Sciatic nerve (tissue), 2 donors: ENCODE measurements around the gene SPPL3. TPM values are rescaled to one million over a fixed set of nuclear protein-coding genes. Genes with fewer than 3 reads are reported as not detected.
A peak's percentile ranks its signal among the peaks of the same experiment; 100 is the strongest.

Experiments
- ATAC-seq: fragments of 200-7000 bp; cut with Tn5 transposase; one replicate; pipeline ENCODE4 v1.9.1; 2020; ENCODE audit warnings: mild to moderate bottlenecking, moderate library complexity
- DNase-seq: peaks from one replicate; pipeline ENCODE4 v3.0.0-alpha.2; 2020; ENCODE audit warnings: low spot score
- intact Hi-C: fragments of 100-400 bp; cut with DNase I; formaldehyde crosslinking; loops from one replicate; pipeline ENCODE4 v1.14.2; 2022
- total RNA-seq: library from RNA; stranded (reverse); fragmentation: NEBNext Ultra II Directional; extraction: Animal tissue kit (Norgen Biotek cat#: 25700); gene quantifications from one replicate; pipeline ENCODE4 v1.2.1, GENCODE V29; 2021
- donor health status: DM: no; HTN: no; CAD: no.
- donor health status: DM: no; HTN: no; CAD: no.

SPPL3 gene
- total RNA-seq, 1 donor from 2014 or later, result 58.5 TPM

- intact Hi-C loops, result no loop called here
- DNase-seq (no peak), ATAC-seq (no peak)
Measured at GRCh38 chr12:120831648-120832267, 72.4 kb downstream of the SPPL3 start.

DNA sequence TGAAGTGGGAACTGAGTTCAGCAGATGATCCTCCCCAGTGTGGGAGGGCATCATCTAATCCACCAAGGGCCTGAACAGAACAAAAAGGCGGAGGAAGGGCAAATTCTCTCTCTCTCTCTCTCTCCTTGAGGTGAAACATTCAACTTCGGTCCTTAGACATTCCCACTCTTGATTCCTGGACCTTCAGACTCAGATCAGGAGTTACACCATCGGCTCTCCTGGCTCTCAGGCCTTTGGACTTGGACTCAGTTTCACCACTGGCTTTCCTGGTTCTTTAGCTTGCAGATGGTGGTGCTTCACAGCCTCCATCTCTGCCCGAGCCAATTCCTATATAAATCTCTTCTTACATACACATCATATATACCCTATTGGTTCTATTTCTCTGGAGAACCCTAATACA, 73.2 kb downstream of the SPPL3 start:
- ATAC-seq, result no peak
- DNase-seq, result no peak
- intact Hi-C loops, result no loop called here

DNA sequence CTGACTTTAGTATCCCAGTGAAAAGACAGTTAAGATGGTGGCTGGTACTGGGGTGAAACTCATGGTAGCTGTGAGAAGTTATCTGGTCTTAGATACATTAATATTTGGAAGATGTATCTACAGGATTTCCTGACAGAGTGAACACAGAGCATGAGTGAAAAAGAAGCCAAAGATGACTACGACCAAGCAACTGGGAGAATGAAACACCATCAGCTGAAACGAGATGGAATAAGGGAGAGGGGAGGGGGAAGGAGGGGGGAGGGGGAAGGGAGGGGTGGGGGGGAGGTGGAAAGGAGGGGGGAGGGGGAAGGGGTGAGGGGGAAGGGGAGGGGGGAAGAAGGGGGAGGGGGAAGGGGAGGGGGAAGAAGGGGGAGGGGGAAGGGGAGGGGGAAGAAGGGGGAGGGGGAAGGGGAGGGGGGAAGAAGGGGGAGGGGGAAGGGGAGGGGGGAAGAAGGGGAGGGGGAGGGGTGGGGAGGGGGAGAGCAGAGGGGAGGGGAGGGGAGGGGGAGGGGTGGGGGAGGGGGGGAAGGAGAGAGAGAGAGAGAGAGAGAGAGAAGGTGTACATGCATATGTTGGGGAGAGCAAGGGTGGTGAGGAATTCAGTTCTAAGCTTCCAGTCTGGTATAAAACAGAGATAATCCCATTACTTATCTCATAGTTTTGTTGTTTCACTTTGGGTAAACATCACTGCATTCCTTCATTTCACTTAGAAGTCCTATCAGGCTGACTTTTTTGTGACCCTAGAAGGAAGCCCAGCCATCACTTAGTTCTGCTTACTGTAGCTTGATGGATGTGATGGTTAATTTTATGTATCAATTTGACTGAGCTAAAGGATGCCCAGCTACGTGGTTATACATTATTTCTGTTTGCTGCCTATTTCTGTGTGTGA, 73.9 kb downstream of the SPPL3 start:
- ATAC-seq (no peak), DNase-seq (no peak)
- intact Hi-C loops, result no loop called here

DNA sequence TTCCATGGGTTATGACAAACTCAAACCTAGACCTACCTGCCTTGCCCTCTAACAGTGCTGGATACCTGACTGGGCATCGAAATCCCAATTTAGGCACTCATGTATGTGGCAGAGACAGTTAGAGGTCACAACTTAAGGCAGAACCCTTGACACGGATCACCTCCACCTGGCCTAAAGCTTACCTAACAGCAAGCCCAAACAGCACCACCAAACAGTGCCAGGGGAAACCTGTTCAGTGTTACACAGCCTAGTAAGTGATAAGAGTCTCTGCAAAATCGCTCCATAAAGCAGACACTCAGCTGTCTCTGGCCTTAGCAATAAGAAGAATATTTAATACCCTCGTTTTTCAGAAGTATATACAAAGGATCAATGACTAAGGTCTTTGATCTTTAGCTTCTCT, 77.8 kb downstream of the SPPL3 start:
- intact Hi-C loops, result no loop called here
- ATAC-seq (no peak), DNase-seq (no peak)

DNA sequence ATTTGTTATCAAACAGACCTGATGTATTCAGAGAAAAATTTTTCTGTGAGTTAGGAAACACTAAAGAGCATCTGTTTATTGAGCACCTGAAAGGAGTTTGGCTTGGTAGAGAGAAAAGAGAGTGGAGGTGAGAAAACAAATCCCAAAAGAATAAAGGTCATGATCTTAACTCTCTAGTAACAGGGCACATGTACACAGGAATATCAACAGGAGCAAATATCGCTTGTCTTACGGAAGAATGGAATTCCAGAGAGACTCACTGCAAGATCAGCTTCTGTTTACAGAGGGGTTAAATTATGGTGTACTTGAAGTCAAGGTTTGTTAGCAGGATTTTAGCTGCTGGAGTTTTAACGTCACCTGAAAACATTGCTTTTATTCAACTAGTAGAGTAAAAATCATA, 78.8 kb downstream of the SPPL3 start:
- ATAC-seq (no peak), DNase-seq (no peak)
- intact Hi-C loops, result no loop called here

- DNase-seq (no peak), ATAC-seq (no peak)
- intact Hi-C loops, result no loop called here
Measured at GRCh38 chr12:120822832-120823503, 81.2 kb downstream of the SPPL3 start.

GRCh38 chr12:120821878-120822277, 82.3 kb downstream of the SPPL3 start:
- DNase-seq (no peak), ATAC-seq (no peak)
- intact Hi-C loops, result no loop called here

- no peak for ATAC-seq
- intact Hi-C loops, result no loop called here
- DNase-seq, result no peak
Measured at GRCh38 chr12:120820884-120821510, 83.2 kb downstream of the SPPL3 start.

DNA sequence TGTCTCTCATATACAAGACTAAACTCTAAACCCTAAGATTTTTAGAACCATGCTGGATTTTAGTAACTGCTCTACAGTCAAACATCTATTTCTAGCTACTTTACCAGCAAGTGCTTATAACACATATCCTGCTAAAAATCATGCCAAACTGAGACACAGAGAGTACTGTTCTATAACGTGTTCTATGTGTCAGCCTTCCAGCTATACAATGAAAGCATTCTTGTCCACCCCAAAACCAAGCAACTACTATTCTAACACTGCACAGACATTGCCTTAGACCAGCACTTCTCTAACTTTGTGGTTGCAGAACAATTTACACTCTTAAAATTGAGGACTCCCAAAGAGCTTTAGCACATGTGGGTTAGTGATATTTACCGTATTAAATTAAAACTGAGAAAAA, 85.7 kb downstream of the SPPL3 start:
- peak; percentile 52 for ATAC-seq
- intact Hi-C loops, result no loop called here
- no peak for DNase-seq

- DNase-seq (no peak), ATAC-seq (no peak)
- intact Hi-C loops, result no loop called here
Measured at GRCh38 chr12:120817559-120818330, 86.4 kb downstream of the SPPL3 start.

DNA sequence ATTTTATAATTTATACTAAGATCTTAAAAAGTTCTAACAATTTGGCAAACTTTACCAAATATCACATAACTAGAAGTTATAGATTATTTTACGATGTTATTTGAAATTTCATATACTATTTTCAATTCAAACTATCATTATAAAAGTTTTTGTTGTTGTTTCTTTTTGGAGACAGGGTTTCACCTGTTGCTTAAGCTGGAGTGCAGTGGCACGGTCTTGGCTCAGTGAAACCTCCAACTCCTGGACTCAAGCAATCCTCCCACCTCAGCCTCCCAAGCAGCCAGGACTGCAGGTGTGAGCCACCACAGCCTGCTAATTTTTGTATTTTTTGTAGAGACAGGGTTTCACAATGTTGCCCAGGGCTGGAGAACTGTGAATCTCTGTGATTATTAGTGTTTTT, 87.8 kb downstream of the SPPL3 start:
- intact Hi-C loops, result no loop called here
- DNase-seq, result no peak
- no peak for ATAC-seq

- no peak for ATAC-seq
- no peak for DNase-seq
- intact Hi-C loops, result no loop called here
Measured at GRCh38 chr12:120814903-120815429, 89.2 kb downstream of the SPPL3 start.

GRCh38 chr12:120814203-120814902, 89.8 kb downstream of the SPPL3 start:
- intact Hi-C loops, result no loop called here
- no peak for DNase-seq
- ATAC-seq, result no peak

GRCh38 chr12:120813588-120814153, 90.5 kb downstream of the SPPL3 start:
- no peak for ATAC-seq

GRCh38 chr12:120810021-120810420, 94.1 kb downstream of the SPPL3 start:
- DNase-seq (no peak), ATAC-seq (no peak)
- intact Hi-C loops, result no loop called here

More at GRCh38 chr12:120813588-120814153, 90.5 kb downstream of the SPPL3 start:
- DNase-seq, result no peak
- intact Hi-C loops, result no loop called here

DNA sequence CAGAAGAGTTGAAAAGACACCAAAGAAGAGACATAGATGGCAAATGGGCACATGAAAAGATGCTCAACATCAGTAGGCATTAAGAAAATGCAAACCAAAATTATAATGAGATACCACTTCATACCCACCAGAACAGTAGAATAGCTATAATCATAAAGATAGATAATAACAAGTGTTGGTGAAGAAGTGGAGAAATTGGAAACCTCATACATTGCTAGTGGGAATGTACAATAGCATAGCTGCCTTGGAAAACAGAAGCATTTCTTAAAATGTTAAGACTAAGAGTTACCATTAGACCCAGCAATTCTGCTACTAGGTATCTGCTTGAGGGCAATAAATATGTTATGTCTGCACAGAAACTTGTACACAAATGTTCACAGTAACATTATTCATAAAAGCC, 99.7 kb downstream of the SPPL3 start:
- DNase-seq (no peak), ATAC-seq (no peak)
- intact Hi-C loops, result no loop called here

GRCh38 chr12:120801146-120801545, 103.0 kb downstream of the SPPL3 start:
- intact Hi-C loops, result no loop called here
- ATAC-seq (no peak), DNase-seq (no peak)

GRCh38 chr12:120800665-120801064, 103.5 kb downstream of the SPPL3 start:
- ATAC-seq (no peak), DNase-seq (no peak)
- intact Hi-C loops, result no loop called here
